ENCODE results near the gene PDE3A. TPM values are rescaled to one million over a fixed set of nuclear protein-coding genes. Genes with fewer than 3 reads are reported as not detected.
"Not testable (repeated sequence)": the region's sequence is repeated elsewhere in the genome, so short reads cannot be mapped to it uniquely, and the experiment has no call there.

PDE3A gene
- total RNA-seq: not detected

DNA sequence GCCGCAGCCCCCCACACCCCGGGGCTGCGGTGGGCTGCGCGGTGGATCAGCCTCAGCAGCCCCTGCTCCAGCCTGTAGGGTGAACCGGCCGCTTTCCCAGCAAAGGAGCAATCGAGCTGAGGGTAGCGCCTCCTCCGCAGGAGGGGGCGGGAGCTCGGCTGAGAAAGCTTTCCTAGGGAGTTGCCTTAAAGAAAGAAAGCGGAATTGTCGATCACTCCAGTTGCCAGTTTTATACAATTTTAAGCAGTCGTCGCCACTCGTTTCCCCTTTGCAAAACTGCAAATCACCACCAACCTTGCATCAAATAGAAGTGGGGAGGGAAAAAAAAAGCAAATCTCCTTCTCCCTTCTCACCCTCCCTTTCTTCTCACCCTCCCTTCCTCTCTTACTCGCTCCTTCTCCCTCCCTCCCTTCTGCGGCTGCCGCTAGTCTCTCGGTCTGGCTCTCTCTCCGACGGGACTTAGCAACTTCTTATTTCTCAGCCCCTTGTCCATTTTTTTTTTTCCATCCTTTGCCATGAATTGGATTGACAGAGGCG lies at the start of gene PDE3A:
PDE3A (plus strand) TSS at position 424 of the 537 bp plus-strand sequence. CDS start 748 bp downstream, outside the sequence.
- H3K27ac Mint-ChIP-seq: no peak within 1 kb of the TSS
- CTCF ChIA-PET: no interaction called here
- H3K4me3 Mint-ChIP-seq: peak within 1 kb of the TSS; percentile 24
- H3K36me3 Mint-ChIP-seq (ENCODE audit: low read depth): no peaks in the 10 kb centered on the region
- peaks cover 50% of the 10 kb centered on the region for H3K27me3 Mint-ChIP-seq
- DNase-seq: no peak
- no peaks in the 10 kb centered on the region for H3K9me3 Mint-ChIP-seq
- peaks cover 9% of the 10 kb centered on the region for H3K4me1 Mint-ChIP-seq
- POLR2A ChIA-PET: no interaction called here

DNA sequence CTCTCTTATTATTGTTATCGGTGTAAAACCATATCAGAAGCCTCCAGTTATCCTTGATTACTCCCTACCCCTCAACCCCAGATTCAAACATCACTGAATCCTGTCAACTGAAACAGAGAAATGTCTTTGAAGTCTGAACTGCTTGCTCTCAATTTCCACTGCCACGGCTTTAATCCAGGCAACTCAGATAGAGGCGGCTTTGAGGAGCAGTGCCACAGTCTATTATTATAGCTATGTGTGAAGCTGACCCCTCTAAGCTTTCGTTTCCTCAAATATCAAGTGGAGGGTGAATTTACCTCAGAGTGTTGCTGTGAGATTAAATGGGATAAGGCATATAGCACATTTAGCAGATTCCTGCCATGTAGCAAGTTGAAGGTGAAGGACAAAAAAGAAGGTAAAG lies 49.0 kb upstream of the PDE3A start:
- no peak overlapping the region for H3K27ac Mint-ChIP-seq
- H3K4me3 Mint-ChIP-seq: no peak overlapping the region
- DNase-seq: no peak
- no peaks in the 10 kb centered on the region for H3K4me1 Mint-ChIP-seq
- H3K27me3 Mint-ChIP-seq: no peaks in the 10 kb centered on the region
- no peaks in the 10 kb centered on the region for H3K36me3 Mint-ChIP-seq (ENCODE audit: low read depth)
- H3K9me3 Mint-ChIP-seq: no peaks in the 10 kb centered on the region
- ChIA-PET POLR2A (no interaction called here), CTCF (no interaction called here)

DNA sequence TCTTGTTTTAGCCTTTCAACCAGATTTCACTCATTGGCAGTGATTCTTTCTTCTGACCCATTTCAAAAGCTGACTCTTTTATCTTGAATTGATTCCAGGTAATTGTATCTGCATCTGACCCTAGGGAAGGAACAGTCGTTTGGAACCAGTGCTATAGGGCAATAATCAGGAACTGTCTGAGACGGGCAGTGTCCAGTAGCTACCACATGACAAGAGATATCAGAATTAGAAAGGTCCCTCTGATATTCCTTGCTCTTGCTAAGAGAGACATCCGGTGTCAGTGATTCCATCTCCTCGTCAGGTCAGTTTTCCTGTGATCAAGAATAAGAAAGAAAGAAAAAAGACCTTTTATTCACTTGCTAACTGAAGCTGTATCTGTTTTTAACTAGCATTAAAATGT lies 47.8 kb upstream of the PDE3A start:
- no peak for DNase-seq
- Mint-ChIP-seq H3K4me1 (no peaks in the 10 kb centered on the region), H3K36me3 (ENCODE audit: low read depth) (no peaks in the 10 kb centered on the region), H3K9me3 (no peaks in the 10 kb centered on the region), H3K4me3 (no peak overlapping the region), H3K27ac (no peak overlapping the region), H3K27me3 (no peaks in the 10 kb centered on the region)
- ChIA-PET POLR2A (no interaction called here), CTCF (no interaction called here)

DNA sequence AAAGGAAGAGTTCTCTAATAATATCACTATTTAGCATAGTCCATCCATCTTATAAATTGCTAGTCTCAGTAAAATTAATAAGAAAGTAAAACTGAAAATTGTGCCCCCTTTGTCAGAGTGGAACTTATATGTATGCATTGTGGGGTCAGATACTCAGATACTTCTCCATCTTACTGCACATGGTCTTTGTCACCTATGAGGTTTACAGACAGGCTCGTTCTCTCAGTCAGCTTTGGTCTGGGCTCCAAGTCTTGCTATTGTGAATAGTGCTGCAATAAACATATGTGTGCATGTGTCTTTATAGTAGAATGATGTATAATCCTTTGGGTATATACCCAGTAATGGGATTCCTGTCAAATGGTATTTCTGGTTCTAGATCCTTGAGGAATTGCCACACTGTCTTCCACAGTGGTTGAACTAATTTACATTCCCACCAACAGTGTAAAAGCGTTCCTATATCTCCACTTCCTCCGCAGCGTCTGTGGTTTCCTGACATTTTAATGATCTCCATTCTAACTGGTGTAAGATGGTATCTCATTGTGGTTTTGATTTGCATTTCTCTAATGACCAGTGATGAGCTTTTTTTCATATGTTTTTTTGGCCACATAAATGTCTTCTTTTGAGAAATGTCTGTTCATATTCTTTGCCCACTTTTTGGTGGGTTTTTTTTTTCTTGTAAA lies 37.4 kb upstream of the PDE3A start:
- H3K27ac Mint-ChIP-seq; H3K27me3 Mint-ChIP-seq; H3K4me3 Mint-ChIP-seq; H3K9me3 Mint-ChIP-seq; POLR2A ChIA-PET; H3K36me3 Mint-ChIP-seq (ENCODE audit: low read depth); DNase-seq; CTCF ChIA-PET; H3K4me1 Mint-ChIP-seq: not testable (repeated sequence)

DNA sequence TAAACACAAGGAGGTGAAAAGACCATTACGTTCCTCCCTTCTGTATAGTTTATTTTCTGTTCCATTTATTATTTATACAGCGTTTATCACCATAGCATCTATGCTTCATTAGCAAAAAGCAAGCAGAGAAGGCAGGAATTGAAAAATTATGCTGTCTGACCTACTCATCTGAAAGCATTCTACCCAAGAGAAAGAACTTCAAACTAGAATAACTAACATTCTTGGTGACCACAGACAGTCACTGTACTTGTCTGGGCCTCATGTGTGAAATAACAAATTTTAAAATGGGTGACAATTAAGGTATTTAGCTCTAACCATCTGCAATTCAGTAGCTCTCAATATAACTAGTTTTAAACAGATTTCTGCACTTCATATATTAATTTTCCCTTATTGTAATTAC lies 29.3 kb upstream of the PDE3A start:
- Mint-ChIP-seq H3K4me1 (no peaks in the 10 kb centered on the region), H3K9me3 (peaks cover 2% of the 10 kb centered on the region), H3K4me3 (no peak overlapping the region), H3K36me3 (ENCODE audit: low read depth) (no peaks in the 10 kb centered on the region), H3K27ac (no peak overlapping the region), H3K27me3 (no peaks in the 10 kb centered on the region)
- DNase-seq: no peak
- ChIA-PET CTCF (no interaction called here), POLR2A (no interaction called here)

DNA sequence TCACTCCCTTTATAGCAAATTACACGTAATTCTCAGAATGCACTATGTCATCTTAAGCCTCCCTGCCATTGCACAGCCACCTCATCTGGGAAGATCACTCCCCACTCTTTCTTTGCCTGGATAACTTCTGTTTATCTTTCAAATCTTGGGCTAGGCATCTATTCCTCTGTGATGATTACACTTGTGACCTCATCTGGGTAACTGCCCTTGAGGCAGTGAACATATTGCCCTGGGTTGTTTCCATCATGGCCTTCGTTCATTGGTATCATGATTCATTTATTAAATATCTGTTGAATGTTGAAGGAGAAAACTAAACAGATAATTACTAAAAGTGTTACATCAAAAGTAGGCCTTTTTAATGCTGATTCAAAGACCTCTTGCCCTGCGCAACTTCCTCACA lies 26.2 kb upstream of the PDE3A start:
- DNase-seq: no peak
- Mint-ChIP-seq H3K36me3 (ENCODE audit: low read depth) (no peaks in the 10 kb centered on the region), H3K9me3 (no peaks in the 10 kb centered on the region), H3K4me1 (no peaks in the 10 kb centered on the region), H3K4me3 (no peak overlapping the region), H3K27me3 (no peaks in the 10 kb centered on the region), H3K27ac (no peak overlapping the region)
- CTCF ChIA-PET: no interaction called here
- POLR2A ChIA-PET: no interaction called here

DNA sequence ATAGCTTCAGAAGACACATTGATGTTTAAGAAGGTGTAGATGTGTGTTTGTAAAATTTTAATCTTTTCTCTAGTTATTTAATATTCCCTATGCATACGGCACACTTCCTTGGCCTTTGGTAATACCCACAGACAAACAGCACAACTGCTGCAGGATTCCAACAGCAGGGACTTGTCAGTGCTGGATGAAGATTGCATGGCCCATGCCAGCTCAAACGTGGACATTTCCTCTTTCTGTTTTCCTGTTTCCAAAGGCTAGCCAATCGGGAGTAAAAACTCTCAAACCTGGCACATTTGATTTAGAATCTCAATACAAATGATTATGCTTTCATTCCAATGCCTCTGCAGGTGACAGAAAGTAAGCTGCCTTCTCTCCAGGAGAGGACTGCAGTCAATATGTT lies 22.5 kb upstream of the PDE3A start:
- ChIA-PET CTCF (no interaction called here), POLR2A (interaction anchor here (0.8 kb wide), 1 partner anchor 1364 kb away, joined by 4 read pairs; no protein-coding TSS in a partner anchor)
- H3K27ac Mint-ChIP-seq: no peak overlapping the region
- no peaks in the 10 kb centered on the region for H3K27me3 Mint-ChIP-seq
- no peak for DNase-seq
- H3K36me3 Mint-ChIP-seq (ENCODE audit: low read depth): no peaks in the 10 kb centered on the region
- H3K9me3 Mint-ChIP-seq: no peaks in the 10 kb centered on the region
- H3K4me3 Mint-ChIP-seq: no peak overlapping the region
- H3K4me1 Mint-ChIP-seq: no peaks in the 10 kb centered on the region

DNA sequence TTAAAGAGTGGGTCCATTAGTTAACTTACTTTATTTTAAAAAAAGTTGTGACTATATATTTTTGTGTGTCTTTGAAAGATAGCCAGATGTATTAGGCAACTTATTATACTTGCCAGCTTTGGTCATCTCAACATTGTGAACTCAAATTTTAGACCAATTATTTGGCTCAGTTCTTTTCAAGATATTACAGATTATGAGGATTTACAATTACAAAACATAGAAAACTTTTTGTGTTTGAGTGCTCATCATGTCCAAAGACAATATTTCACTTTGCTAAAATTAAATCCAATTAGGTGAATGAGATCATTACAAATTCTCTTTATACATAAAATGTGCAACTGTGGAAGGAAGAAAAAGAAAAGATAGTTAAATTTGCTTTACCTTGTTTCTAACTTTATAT lies 18.3 kb upstream of the PDE3A start:
- DNase-seq: no peak
- no peaks in the 10 kb centered on the region for H3K4me1 Mint-ChIP-seq
- ChIA-PET POLR2A (no interaction called here), CTCF (no interaction called here)
- no peaks in the 10 kb centered on the region for H3K9me3 Mint-ChIP-seq
- no peak overlapping the region for H3K4me3 Mint-ChIP-seq
- no peak overlapping the region for H3K27ac Mint-ChIP-seq
- no peaks in the 10 kb centered on the region for H3K27me3 Mint-ChIP-seq
- H3K36me3 Mint-ChIP-seq (ENCODE audit: low read depth): no peaks in the 10 kb centered on the region

DNA sequence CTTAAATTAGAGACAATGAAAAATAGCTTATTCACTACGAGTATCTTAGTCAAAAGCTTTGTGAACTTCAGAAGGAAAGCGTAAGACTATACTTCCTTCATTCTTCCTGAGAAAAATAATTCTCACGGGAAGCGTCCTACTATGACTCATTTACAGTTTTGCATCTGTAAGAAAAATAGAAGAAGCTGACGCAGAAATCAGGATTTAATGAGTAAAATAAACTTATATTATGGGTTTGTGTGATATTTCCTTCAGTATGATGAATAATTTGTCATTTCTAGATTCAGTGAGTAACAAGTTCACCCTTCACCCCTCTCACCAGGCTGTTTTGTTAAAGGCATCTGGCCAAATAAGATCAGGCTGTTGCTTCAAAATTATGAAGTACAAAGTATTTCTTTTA lies 17.8 kb upstream of the PDE3A start:
- POLR2A ChIA-PET: no interaction called here
- DNase-seq: no peak
- CTCF ChIA-PET: no interaction called here

DNA sequence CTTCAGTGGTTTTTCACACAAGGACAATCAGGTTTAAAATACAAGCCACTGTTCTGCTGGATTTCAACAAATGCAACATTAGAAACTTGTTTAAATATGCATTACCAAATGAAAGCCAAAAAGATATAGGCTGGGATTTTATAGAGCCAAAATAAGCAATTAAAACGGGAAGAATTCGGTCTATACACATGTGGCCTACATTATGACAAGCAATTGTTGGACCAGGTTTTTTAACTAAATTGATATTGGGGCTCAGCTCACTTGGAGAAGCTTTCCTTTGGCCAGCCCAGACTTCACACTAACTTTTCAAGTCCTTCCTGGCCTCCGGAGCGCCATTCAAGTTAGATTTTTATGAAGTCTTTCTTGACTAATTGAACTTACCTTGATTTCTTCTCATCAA lies 16.9 kb upstream of the PDE3A start:
- POLR2A ChIA-PET: no interaction called here
- H3K4me3 Mint-ChIP-seq: no peak overlapping the region
- no peak for DNase-seq
- no peaks in the 10 kb centered on the region for H3K4me1 Mint-ChIP-seq
- no peaks in the 10 kb centered on the region for H3K9me3 Mint-ChIP-seq
- H3K36me3 Mint-ChIP-seq (ENCODE audit: low read depth): no peaks in the 10 kb centered on the region
- no peak overlapping the region for H3K27ac Mint-ChIP-seq
- no peaks in the 10 kb centered on the region for H3K27me3 Mint-ChIP-seq
- CTCF ChIA-PET: no interaction called here

More for the DNA sequence above, 17.8 kb upstream of the PDE3A start:
- no peaks in the 10 kb centered on the region for H3K27me3 Mint-ChIP-seq
- no peaks in the 10 kb centered on the region for H3K4me1 Mint-ChIP-seq
- no peaks in the 10 kb centered on the region for H3K9me3 Mint-ChIP-seq
- H3K4me3 Mint-ChIP-seq: no peak overlapping the region
- H3K36me3 Mint-ChIP-seq (ENCODE audit: low read depth): no peaks in the 10 kb centered on the region
- no peak overlapping the region for H3K27ac Mint-ChIP-seq

DNA sequence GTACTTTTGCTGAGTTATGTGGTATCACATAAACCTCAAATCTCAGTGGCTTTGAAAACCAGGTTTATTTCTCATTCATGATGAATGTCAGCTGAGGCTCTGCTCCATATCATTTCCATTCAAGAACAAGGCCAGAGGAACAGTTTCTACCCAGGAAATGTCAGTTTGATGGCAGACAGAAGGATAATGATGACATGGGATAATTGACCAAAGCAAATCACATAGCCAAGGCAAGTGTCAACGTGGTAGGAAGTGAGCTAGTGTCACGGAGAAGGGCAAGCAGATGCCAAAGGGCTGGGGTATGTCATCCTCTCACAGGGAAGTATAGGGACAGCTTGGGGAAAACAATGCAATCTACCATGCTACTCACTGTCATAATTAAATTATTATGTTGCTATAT lies 12.3 kb upstream of the PDE3A start:
- Mint-ChIP-seq H3K9me3 (no peaks in the 10 kb centered on the region), H3K4me1 (no peaks in the 10 kb centered on the region), H3K36me3 (ENCODE audit: low read depth) (no peaks in the 10 kb centered on the region), H3K27ac (no peak overlapping the region), H3K4me3 (no peak overlapping the region), H3K27me3 (no peaks in the 10 kb centered on the region)
- no peak for DNase-seq
- ChIA-PET POLR2A (no interaction called here), CTCF (no interaction called here)

DNA sequence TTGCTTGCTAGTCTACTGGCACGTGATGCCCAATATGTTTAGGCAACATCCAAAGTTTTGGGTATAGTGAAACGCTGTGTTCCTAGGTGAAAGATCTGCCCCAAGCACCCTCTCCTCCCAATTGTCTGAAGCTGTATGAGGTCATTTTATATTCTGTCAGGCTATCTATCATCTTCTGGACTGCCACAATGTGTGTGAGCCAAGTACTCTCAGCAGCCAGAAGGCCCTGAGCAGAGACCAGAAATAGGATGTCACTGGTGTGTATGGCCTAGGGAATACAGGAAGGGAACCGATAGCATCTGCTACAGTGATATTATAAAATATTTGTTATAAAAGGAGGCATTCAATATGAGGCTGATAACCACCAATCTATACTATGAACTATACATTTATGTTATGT lies 7.9 kb upstream of the PDE3A start:
- Mint-ChIP-seq H3K4me1 (no peaks in the 10 kb centered on the region), H3K36me3 (ENCODE audit: low read depth) (no peaks in the 10 kb centered on the region), H3K27ac (no peak overlapping the region), H3K4me3 (no peak overlapping the region), H3K27me3 (peaks cover 2% of the 10 kb centered on the region), H3K9me3 (no peaks in the 10 kb centered on the region)
- DNase-seq: no peak
- POLR2A ChIA-PET: no interaction called here
- CTCF ChIA-PET: no interaction called here

DNA sequence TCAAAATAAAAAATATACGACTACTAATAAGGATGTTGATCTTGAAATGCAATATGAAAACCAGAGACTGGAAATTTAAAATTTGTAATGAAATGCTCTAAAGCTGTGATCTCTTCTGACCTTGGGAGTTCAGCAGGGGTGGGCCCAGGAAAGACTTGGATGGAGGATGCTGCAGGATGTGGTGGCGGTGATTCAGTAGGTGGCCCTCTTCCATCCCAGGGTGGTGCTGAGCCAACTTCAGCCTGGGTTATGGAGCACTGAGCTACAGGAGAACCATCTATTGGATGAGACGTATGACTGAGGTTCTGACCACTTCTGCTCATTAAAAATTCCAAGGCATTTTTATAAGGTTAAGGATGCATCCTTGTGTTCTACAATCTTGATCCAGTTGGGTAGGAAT lies 6.9 kb upstream of the PDE3A start:
- CTCF ChIA-PET: no interaction called here
- POLR2A ChIA-PET: no interaction called here
- no peak overlapping the region for H3K4me3 Mint-ChIP-seq
- H3K36me3 Mint-ChIP-seq (ENCODE audit: low read depth): no peaks in the 10 kb centered on the region
- no peak for DNase-seq
- no peaks in the 10 kb centered on the region for H3K4me1 Mint-ChIP-seq
- H3K27ac Mint-ChIP-seq: no peak overlapping the region
- peaks cover 6% of the 10 kb centered on the region for H3K27me3 Mint-ChIP-seq
- no peaks in the 10 kb centered on the region for H3K9me3 Mint-ChIP-seq

DNA sequence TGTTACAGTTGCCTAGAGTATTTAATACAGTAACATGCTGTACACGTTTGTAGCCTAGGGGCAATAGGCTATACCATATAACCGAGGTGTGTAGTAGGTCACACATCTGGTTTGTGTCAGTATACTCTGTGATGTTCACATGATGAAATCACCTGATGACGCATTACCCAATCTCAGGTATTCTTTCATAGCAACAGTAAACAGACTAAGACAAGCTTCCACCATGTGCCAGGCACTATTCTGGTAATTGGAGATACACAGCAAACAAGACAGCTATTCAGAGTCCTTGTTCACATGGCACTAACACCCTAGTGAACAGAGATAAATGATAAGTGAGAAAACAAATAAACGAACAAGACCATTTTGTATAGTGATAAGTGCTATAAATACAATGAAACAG lies 3.8 kb upstream of the PDE3A start:
- DNase-seq: no peak
- POLR2A ChIA-PET: no interaction called here
- Mint-ChIP-seq H3K27me3 (peaks cover 28% of the 10 kb centered on the region), H3K4me3 (no peak overlapping the region), H3K27ac (no peak overlapping the region), H3K9me3 (no peaks in the 10 kb centered on the region), H3K36me3 (ENCODE audit: low read depth) (no peaks in the 10 kb centered on the region), H3K4me1 (peaks cover 4% of the 10 kb centered on the region)
- CTCF ChIA-PET: no interaction called here
